ENCODE data around the gene GOLIM4.

DNA sequence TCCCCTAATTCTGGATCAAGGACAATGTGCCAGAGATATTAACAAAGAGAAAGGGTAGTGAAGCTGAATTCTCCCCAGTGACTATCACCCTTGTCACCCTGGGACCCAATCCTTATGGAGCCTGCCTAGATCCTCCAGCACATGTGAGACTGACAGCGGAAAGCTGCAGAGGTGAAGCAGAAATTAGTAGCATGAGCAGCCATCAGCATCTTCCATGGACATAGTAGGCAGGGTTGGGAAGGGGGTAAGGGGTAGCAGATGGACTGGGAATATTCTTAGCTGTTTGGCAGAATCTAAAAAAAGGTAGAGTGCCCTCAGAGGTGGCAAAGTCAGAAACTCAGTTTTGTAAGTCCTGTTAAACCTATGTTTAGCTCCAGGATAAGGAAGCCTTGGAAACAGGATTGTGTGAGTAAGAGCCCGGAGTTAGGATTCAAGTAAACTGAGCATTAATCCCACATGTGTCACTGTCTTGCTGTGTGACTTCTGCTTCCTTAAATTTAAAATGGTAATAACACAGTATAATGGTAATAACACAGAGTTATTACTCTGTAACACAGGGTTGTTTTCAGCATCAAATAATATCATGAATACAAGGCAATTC lies 14.5 kb downstream of the GOLIM4 start:
- TF ChIP-seq, protein P1, sequence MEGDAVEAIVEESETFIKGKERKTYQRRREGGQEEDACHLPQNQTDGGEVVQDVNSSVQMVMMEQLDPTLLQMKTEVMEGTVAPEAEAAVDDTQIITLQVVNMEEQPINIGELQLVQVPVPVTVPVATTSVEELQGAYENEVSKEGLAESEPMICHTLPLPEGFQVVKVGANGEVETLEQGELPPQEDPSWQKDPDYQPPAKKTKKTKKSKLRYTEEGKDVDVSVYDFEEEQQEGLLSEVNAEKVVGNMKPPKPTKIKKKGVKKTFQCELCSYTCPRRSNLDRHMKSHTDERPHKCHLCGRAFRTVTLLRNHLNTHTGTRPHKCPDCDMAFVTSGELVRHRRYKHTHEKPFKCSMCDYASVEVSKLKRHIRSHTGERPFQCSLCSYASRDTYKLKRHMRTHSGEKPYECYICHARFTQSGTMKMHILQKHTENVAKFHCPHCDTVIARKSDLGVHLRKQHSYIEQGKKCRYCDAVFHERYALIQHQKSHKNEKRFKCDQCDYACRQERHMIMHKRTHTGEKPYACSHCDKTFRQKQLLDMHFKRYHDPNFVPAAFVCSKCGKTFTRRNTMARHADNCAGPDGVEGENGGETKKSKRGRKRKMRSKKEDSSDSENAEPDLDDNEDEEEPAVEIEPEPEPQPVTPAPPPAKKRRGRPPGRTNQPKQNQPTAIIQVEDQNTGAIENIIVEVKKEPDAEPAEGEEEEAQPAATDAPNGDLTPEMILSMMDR (IDR thresholded peaks at IDR 0.05), result no peak
- TF ChIP-seq POLR2A (IDR thresholded peaks at IDR 0.05), result no peak

All from testis (tissue), 2 donors.